ENCODE results near the gene HMCN2.

The HMCN2 gene

DNA sequence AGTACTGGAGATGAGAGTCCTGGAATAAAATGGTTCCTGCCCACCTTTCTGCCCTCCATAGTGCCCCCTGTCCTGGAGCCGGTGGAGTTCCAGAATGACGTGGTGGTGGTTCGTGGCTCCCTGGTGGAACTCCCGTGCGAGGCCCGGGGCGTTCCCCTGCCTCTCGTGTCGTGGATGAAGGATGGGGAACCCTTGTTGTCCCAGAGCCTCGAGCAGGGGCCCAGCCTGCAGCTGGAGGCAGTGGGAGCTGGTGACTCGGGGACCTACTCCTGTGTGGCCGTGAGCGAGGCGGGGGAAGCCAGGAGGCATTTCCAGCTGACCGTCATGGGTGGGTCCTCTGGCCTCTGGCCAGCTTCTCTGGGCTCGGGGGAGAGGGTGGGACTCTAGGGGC lies 128.1 kb downstream of the HMCN2 start:
- Histone ChIP-seq H2BK120ac (ENCODE audit: low read depth, low read length) (no peak overlapping the region), H3K4me2 (ENCODE audit: insufficient read depth, low read length, poor library complexity, severe bottlenecking) (no peak overlapping the region), H3K36me3 (replicated peaks in 1 of 2; ENCODE audit: control insufficient read depth in 2 of 2, insufficient read depth in 2 of 2, low read length in 2 of 2) (no peaks in the 10 kb centered on the region), H3K4ac (ENCODE audit: low read length) (no peak overlapping the region), H3K23ac (ENCODE audit: low read depth, low read length, poor library complexity) (no peak overlapping the region), H3K18ac (ENCODE audit: low read length) (peak overlapping the region; percentile 71), H3K4me1 (ENCODE audit: control insufficient read depth in 2 of 2, insufficient read depth in 1 of 2, low read depth in 1 of 2, low read length in 2 of 2) (peaks cover 0 to 11% of the 10 kb centered on the region in 2 donors), H4K91ac (ENCODE audit: low read depth, low read length, poor library complexity) (no peak overlapping the region), H3K27ac (replicated peaks; ENCODE audit: low read length) (no peak overlapping the region), H2AK5ac (ENCODE audit: low read depth, low read length) (peak overlapping the region; percentile 63), H3K4me3 (ENCODE audit: low read length in 2 of 2) (no peak overlapping the region), H4K8ac (ENCODE audit: low read depth, low read length) (no peak overlapping the region), H2BK12ac (ENCODE audit: low read length) (no peak overlapping the region), H2BK5ac (ENCODE audit: low read length) (peak overlapping the region; percentile 75), H3K27me3 (ENCODE audit: control insufficient read depth in 3 of 3, insufficient read depth in 3 of 3, low read depth in 1 of 3, low read length in 3 of 3) (no peaks in the 10 kb centered on the region), H3K79me1 (ENCODE audit: low read depth, low read length) (no peaks in the 10 kb centered on the region), H2AFZ (ENCODE audit: low read length) (no peak overlapping the region), H2BK15ac (ENCODE audit: low read length) (peak overlapping the region; percentile 91), H3K14ac (ENCODE audit: low read length) (peak overlapping the region; percentile 21), H3K9ac (ENCODE audit: low read depth, low read length, poor library complexity) (no peak overlapping the region), H3K9me3 (replicated peaks in 1 of 2; ENCODE audit: control insufficient read depth in 2 of 2, insufficient read depth in 1 of 2, low read depth in 1 of 2, low read length in 2 of 2) (no peaks in the 10 kb centered on the region)
- no CpG with 5 or more reads among the region's 16 CpGs for WGBS, 2 donors (ENCODE audit: extremely low coverage in 2 of 2, insufficient read length in 2 of 2, insufficient replicate concordance in 1 of 2)
- no peak for DNase-seq (ENCODE audit: low spot score)

DNA sequence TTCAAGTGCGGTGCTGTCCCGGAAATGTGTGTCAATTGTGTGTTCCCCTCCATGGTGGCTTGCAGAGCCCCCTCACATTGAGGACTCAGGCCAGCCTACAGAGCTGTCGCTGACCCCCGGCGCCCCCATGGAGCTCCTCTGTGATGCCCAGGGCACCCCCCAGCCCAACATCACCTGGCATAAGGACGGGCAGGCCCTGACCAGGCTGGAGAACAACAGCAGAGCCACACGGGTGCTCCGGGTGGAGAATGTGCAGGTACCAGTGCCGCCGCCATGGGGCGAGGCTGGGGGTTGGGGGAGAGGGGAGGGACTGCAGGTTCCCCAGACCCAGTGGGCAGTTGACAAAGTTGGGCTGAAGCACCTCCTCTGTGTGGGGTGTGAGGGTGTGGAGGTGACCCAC lies 128.8 kb downstream of the HMCN2 start:
- Histone ChIP-seq H3K27me3 (ENCODE audit: control insufficient read depth in 3 of 3, insufficient read depth in 3 of 3, low read depth in 1 of 3, low read length in 3 of 3) (no peaks in the 10 kb centered on the region), H2BK12ac (ENCODE audit: low read length) (no peak overlapping the region), H3K4me1 (ENCODE audit: control insufficient read depth in 2 of 2, insufficient read depth in 1 of 2, low read depth in 1 of 2, low read length in 2 of 2) (peaks cover 0 to 11% of the 10 kb centered on the region in 2 donors), H4K91ac (ENCODE audit: low read depth, low read length, poor library complexity) (no peak overlapping the region), H2AK5ac (ENCODE audit: low read depth, low read length) (peak overlapping the region; percentile 90), H2AFZ (ENCODE audit: low read length) (no peak overlapping the region), H2BK5ac (ENCODE audit: low read length) (peak overlapping the region; percentile 75), H3K4me3 (ENCODE audit: low read length in 2 of 2) (no peak overlapping the region), H3K36me3 (replicated peaks in 1 of 2; ENCODE audit: control insufficient read depth in 2 of 2, insufficient read depth in 2 of 2, low read length in 2 of 2) (no peaks in the 10 kb centered on the region), H3K4me2 (ENCODE audit: insufficient read depth, low read length, poor library complexity, severe bottlenecking) (no peak overlapping the region), H3K23ac (ENCODE audit: low read depth, low read length, poor library complexity) (no peak overlapping the region), H3K9ac (ENCODE audit: low read depth, low read length, poor library complexity) (no peak overlapping the region), H4K8ac (ENCODE audit: low read depth, low read length) (no peak overlapping the region), H2BK120ac (ENCODE audit: low read depth, low read length) (no peak overlapping the region), H3K9me3 (replicated peaks in 1 of 2; ENCODE audit: control insufficient read depth in 2 of 2, insufficient read depth in 1 of 2, low read depth in 1 of 2, low read length in 2 of 2) (no peaks in the 10 kb centered on the region), H3K4ac (ENCODE audit: low read length) (peak overlapping the region; percentile 84), H3K79me1 (ENCODE audit: low read depth, low read length) (no peaks in the 10 kb centered on the region), H3K27ac (replicated peaks; ENCODE audit: low read length) (no peak overlapping the region), H3K18ac (ENCODE audit: low read length) (peak overlapping the region; percentile 80), H2BK15ac (ENCODE audit: low read length) (peak overlapping the region; percentile 81), H3K14ac (ENCODE audit: low read length) (peak overlapping the region; percentile 71)
- no peak for DNase-seq (ENCODE audit: low spot score)
- WGBS, 2 donors (ENCODE audit: extremely low coverage in 2 of 2, insufficient read length in 2 of 2, insufficient replicate concordance in 1 of 2): no CpG with 5 or more reads among the region's 11 CpGs

DNA sequence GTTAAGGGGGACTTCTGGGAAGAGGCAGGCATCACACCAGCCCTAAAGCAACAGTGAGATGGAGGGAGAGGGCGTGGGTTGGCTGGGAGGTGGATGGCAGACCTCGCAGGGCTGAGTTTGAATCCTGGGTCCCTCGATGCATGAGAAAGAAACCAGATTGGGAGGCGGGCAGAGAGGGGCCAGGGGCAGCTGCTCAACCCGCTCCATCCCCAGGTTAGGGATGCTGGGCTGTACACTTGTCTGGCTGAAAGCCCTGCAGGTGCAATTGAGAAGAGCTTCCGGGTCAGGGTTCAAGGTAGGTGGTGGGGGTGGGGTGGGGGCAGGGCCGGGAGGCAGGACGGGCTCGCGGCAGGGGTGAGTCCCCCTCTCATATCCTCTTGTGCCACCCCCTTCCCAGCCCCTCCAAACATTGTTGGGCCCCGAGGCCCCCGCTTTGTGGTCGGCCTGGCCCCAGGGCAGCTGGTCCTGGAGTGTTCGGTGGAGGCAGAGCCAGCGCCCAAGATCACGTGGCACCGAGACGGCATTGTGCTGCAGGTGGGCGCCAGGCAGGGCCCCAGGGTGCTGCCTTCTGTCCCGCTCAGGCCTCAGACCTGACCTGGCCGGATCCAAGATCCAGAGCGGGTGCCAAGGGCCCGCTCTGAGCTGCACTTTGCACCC lies 129.4 kb downstream of the HMCN2 start:
- Histone ChIP-seq H2BK120ac (ENCODE audit: low read depth, low read length) (no peak overlapping the region), H4K8ac (ENCODE audit: low read depth, low read length) (no peak overlapping the region), H3K4me2 (ENCODE audit: insufficient read depth, low read length, poor library complexity, severe bottlenecking) (no peak overlapping the region), H3K27ac (replicated peaks; ENCODE audit: low read length) (no peak overlapping the region), H3K27me3 (ENCODE audit: control insufficient read depth in 3 of 3, insufficient read depth in 3 of 3, low read depth in 1 of 3, low read length in 3 of 3) (peaks cover 0 to 2% (median 0%) of the 10 kb centered on the region in 3 experiments), H3K18ac (ENCODE audit: low read length) (no peak overlapping the region), H3K23ac (ENCODE audit: low read depth, low read length, poor library complexity) (no peak overlapping the region), H2BK15ac (ENCODE audit: low read length) (peak overlapping the region; percentile 55), H3K36me3 (replicated peaks in 1 of 2; ENCODE audit: control insufficient read depth in 2 of 2, insufficient read depth in 2 of 2, low read length in 2 of 2) (no peaks in the 10 kb centered on the region), H2BK12ac (ENCODE audit: low read length) (no peak overlapping the region), H4K91ac (ENCODE audit: low read depth, low read length, poor library complexity) (no peak overlapping the region), H3K4ac (ENCODE audit: low read length) (peak overlapping the region; percentile 84), H3K4me3 (ENCODE audit: low read length in 2 of 2) (no peak overlapping the region), H2AK5ac (ENCODE audit: low read depth, low read length) (peak overlapping the region; percentile 52), H3K14ac (ENCODE audit: low read length) (peak overlapping the region; percentile 31), H2BK5ac (ENCODE audit: low read length) (peak overlapping the region; percentile 29), H3K4me1 (ENCODE audit: control insufficient read depth in 2 of 2, insufficient read depth in 1 of 2, low read depth in 1 of 2, low read length in 2 of 2) (peaks cover 0 to 11% of the 10 kb centered on the region in 2 donors), H3K79me1 (ENCODE audit: low read depth, low read length) (no peaks in the 10 kb centered on the region), H3K9ac (ENCODE audit: low read depth, low read length, poor library complexity) (no peak overlapping the region), H3K9me3 (replicated peaks in 1 of 2; ENCODE audit: control insufficient read depth in 2 of 2, insufficient read depth in 1 of 2, low read depth in 1 of 2, low read length in 2 of 2) (no peaks in the 10 kb centered on the region), H2AFZ (ENCODE audit: low read length) (no peak overlapping the region)
- WGBS, 2 donors (ENCODE audit: extremely low coverage in 2 of 2, insufficient read length in 2 of 2, insufficient replicate concordance in 1 of 2): no CpG with 5 or more reads among the region's 23 CpGs
- DNase-seq (ENCODE audit: low spot score): no peak

DNA sequence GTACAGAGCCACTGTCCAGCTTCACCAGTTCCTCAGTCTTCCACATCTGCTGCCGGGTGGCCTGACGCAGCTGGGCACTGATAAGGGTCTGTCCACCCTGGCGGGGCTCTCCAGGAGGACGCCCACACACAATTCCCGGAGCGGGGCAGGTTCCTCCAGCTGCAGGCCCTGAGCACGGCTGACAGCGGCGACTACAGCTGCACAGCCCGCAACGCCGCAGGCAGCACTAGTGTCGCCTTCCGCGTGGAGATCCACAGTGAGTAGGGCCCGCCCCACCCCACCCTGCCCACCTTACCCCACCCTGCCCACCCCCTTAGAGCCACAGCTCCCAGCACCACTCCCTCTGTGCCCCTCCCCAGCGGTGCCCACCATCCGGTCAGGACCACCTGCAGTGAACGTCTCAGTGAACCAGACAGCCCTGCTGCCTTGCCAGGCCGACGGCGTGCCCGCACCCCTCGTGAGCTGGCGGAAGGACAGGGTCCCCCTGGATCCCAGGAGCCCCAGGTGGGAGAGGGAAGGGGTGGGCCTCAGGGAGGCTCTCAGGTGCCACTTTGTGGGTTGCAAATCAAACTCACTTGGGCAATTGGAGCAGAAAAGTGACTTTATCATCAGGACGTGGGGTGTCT lies 130.4 kb downstream of the HMCN2 start:
- WGBS, 2 donors (ENCODE audit: extremely low coverage in 2 of 2, insufficient read length in 2 of 2, insufficient replicate concordance in 1 of 2): no CpG with 5 or more reads among the region's 26 CpGs
- Histone ChIP-seq H2BK120ac (ENCODE audit: low read depth, low read length) (no peak overlapping the region), H3K9ac (ENCODE audit: low read depth, low read length, poor library complexity) (no peak overlapping the region), H4K91ac (ENCODE audit: low read depth, low read length, poor library complexity) (no peak overlapping the region), H2BK15ac (ENCODE audit: low read length) (no peak overlapping the region), H3K4ac (ENCODE audit: low read length) (no peak overlapping the region), H3K27me3 (ENCODE audit: control insufficient read depth in 3 of 3, insufficient read depth in 3 of 3, low read depth in 1 of 3, low read length in 3 of 3) (peaks cover 0 to 4% (median 0%) of the 10 kb centered on the region in 3 experiments), H3K4me3 (ENCODE audit: low read length in 2 of 2) (no peak overlapping the region), H2BK12ac (ENCODE audit: low read length) (no peak overlapping the region), H3K36me3 (replicated peaks in 1 of 2; ENCODE audit: control insufficient read depth in 2 of 2, insufficient read depth in 2 of 2, low read length in 2 of 2) (no peaks in the 10 kb centered on the region), H3K9me3 (replicated peaks in 1 of 2; ENCODE audit: control insufficient read depth in 2 of 2, insufficient read depth in 1 of 2, low read depth in 1 of 2, low read length in 2 of 2) (no peaks in the 10 kb centered on the region), H2AK5ac (ENCODE audit: low read depth, low read length) (no peak overlapping the region), H2AFZ (ENCODE audit: low read length) (no peak overlapping the region), H2BK5ac (ENCODE audit: low read length) (no peak overlapping the region), H3K79me1 (ENCODE audit: low read depth, low read length) (no peaks in the 10 kb centered on the region), H3K14ac (ENCODE audit: low read length) (no peak overlapping the region), H3K27ac (replicated peaks; ENCODE audit: low read length) (no peak overlapping the region), H3K18ac (ENCODE audit: low read length) (peak overlapping the region; percentile 85), H3K4me2 (ENCODE audit: insufficient read depth, low read length, poor library complexity, severe bottlenecking) (no peak overlapping the region), H4K8ac (ENCODE audit: low read depth, low read length) (no peak overlapping the region), H3K23ac (ENCODE audit: low read depth, low read length, poor library complexity) (peak overlapping the region; percentile 0), H3K4me1 (ENCODE audit: control insufficient read depth in 2 of 2, insufficient read depth in 1 of 2, low read depth in 1 of 2, low read length in 2 of 2) (peaks cover 0 to 4% of the 10 kb centered on the region in 2 donors)
- DNase-seq (ENCODE audit: low spot score): no peak
